ENCODE data around the gene RRP12.
A peak's percentile ranks its signal among the peaks of the same experiment; 100 is the strongest.
"Not testable (repeated sequence)": the region's sequence is repeated elsewhere in the genome, so short reads cannot be mapped to it uniquely, and the experiment has no call there.

The RRP12 gene

DNA sequence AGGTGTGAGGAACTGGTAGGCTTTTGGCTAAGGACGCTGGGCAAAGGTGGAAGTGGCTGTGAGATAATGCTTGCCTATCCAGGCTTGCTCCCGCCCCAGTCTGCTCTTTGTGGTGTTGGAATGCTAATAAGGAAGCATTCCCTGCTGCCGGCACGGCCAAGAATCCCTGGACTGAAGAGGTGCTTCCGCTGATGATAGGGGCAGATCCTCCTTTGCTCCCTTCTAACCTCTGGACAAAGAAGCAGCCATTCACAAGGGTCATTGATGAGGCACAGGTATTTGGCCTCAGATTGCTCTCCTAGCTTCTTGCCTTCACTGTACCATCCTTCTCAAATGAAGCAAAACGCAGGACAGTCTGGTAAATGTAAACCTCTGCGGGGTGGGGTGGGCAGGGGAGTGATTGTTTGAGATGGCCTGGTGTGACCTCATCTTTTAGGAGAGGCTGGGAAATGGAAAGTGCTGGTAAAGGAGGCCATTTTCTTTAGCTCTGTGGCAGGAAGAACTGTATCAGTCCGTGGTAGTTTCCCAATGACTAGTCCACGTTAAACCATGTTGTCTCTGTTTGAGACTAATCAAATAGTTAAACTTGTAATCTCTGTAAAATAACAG lies 26.5 kb upstream of the RRP12 start:
- DNase-seq (ENCODE audit: low spot score in 2 of 2) = no peak
- H3K27me3 Mint-ChIP-seq = no peaks in the 10 kb centered on the region
- peaks cover 45% of the 10 kb centered on the region for H3K36me3 Mint-ChIP-seq (ENCODE audit: insufficient read depth)
- ATAC-seq (replicated peaks; ENCODE audit: extremely low read depth, poor library complexity, severe bottlenecking) = no peak
- no peaks in the 10 kb centered on the region for H3K9me3 Mint-ChIP-seq
- H3K4me1 Mint-ChIP-seq = peaks cover 30% of the 10 kb centered on the region
- peak overlapping the region; percentile 55 for H3K27ac Mint-ChIP-seq (ENCODE audit: low read depth)
- H3K4me3 Mint-ChIP-seq = peak overlapping the region; percentile 88

DNA sequence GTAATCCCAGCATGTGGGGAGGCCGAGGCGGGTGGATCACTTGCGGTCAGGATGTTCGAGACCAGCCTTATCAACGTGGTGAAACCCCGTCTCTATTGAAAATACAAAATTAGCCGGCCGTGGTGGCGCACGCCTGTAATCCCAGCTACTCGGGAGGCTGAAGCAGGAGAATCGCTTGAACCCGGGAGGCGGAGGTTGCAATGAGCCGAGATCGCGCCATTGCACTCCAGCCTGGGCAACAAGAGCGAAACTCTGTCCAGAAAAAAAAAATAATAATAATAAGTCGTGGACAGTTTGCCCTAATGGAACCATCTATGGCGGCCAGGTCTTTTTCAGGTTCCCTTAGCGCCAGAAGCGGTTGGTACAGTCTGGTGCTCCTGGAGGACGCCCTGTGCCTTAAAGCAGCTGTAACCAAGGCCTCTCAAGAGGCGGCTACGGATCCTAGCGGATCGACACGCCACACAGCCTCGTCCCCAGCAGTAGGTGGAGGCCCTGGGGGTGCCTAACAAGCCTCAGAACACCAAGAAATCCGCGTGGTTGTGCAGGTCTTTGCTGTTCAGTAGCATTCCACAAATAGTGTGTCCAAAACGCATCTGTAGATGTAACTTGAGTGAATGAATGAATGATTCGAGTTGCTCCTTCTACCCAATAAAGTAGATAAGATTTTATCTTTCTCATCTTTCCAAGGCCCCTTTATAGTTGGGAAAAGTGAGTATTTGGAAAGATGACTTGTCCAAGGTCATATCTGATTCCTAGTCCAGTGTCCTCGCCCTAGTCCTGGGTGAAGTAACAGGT lies 25.8 kb upstream of the RRP12 start:
- Mint-ChIP-seq H3K27me3 (no peaks in the 10 kb centered on the region), H3K9me3 (no peaks in the 10 kb centered on the region), H3K4me1 (peaks cover 30% of the 10 kb centered on the region), H3K4me3 (peak overlapping the region; percentile 88), H3K27ac (ENCODE audit: low read depth) (peak overlapping the region; percentile 95), H3K36me3 (ENCODE audit: insufficient read depth) (peaks cover 42% of the 10 kb centered on the region)
- ATAC-seq (replicated peaks; ENCODE audit: extremely low read depth, poor library complexity, severe bottlenecking) (no peak), DNase-seq (ENCODE audit: low spot score in 2 of 2) (no peak)

DNA sequence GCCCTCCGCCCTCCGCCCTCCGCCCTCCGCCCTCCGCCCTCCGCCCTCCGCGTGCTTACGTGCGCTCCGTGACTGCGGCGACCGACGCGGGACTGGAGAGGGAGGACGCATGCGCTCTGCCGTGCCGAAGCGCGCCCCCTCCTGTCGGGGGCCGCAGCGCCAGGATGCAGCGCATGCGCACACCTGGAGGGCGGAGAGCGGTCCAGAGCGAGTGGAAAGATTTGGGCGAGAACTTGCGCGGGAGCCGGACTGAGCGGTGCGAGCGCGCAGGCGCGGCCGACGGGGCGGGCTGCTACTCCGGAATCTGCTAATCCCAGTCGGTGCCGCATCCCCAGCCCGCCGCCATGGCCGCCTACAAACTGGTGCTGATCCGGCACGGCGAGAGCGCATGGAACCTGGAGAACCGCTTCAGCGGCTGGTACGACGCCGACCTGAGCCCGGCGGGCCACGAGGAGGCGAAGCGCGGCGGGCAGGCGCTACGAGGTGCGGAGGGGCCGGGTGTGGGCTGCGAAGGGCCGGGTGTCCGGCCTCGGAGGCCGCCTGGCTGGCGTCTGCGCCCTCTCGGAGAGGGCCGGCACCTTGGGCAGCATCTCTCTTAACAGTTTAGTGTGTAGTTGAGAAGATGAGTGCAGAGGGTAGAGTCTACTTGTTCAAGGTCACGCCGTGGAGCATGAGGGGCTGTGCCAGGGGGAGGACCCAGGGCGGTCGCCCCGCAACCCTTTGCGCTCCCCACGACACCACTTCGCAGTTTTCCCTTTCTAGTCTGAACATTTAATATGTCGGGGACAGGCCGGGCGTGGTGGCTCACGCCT lies 25.0 kb upstream of the RRP12 start, which contains the start of gene PGAM1:
TSS of gene PGAM1 (plus strand) at position 228 of the 812 bp plus-strand sequence. CDS start at position 345, 117 bp downstream.
- Mint-ChIP-seq H3K27ac (ENCODE audit: low read depth) (peak within 1 kb of the TSS; percentile 95), H3K9me3 (no peaks in the 10 kb centered on the region), H3K27me3 (no peaks in the 10 kb centered on the region), H3K36me3 (ENCODE audit: insufficient read depth) (peaks cover 35% of the 10 kb centered on the region), H3K4me3 (peak within 1 kb of the TSS; percentile 88), H3K4me1 (peaks cover 30% of the 10 kb centered on the region)
- peak; percentile 85 for ATAC-seq (replicated peaks; ENCODE audit: extremely low read depth, poor library complexity, severe bottlenecking)
- peak; percentile 90 to 94 for DNase-seq (ENCODE audit: low spot score in 2 of 2)

DNA sequence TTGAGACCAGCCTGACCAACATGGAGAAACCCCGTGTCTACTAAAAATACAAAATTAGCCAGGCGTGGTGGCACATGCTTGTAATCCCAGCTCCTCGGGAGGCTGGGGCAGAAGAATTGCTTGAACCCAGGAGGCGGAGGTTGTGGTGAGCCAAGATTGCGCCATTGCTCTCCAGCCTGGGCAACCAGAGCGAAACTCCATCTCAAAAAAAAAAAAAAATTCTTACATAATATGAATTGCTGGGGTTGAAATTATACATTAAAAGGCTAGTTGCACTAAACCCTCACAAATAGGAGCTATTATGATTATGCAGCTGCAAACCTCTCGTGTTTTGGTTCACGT lies 22.6 kb upstream of the RRP12 start:
- not testable (repeated sequence) for H3K27me3 Mint-ChIP-seq; ATAC-seq (replicated peaks; ENCODE audit: extremely low read depth, poor library complexity, severe bottlenecking); H3K27ac Mint-ChIP-seq (ENCODE audit: low read depth); H3K4me3 Mint-ChIP-seq; DNase-seq (ENCODE audit: low spot score in 2 of 2); H3K9me3 Mint-ChIP-seq
- peaks cover 39% of the 10 kb centered on the region for H3K4me1 Mint-ChIP-seq
- H3K36me3 Mint-ChIP-seq (ENCODE audit: insufficient read depth) = peaks cover 20% of the 10 kb centered on the region

DNA sequence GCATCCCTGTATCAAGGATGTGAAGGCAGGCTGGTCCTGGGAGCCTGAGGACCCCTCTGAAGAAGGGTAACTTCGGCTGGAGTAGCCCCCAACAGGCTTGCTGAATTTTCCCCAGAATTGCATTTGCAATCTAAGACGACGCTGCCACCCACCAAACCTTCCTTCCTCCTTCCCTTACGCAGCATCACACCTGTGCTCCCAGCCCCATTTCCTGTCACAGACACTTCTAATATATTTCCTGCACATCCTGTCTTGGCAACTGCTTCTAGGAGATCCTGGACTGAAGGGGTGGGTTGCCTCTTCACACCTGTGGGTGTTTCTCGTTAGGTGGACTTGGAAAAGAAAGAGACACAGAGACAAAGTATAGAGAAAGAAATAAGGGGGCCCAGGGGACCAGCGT lies 15.4 kb upstream of the RRP12 start:
- peaks cover 11% of the 10 kb centered on the region for H3K36me3 Mint-ChIP-seq (ENCODE audit: insufficient read depth)
- H3K27me3 Mint-ChIP-seq = no peaks in the 10 kb centered on the region
- peaks cover 44% of the 10 kb centered on the region for H3K4me1 Mint-ChIP-seq
- no peaks in the 10 kb centered on the region for H3K9me3 Mint-ChIP-seq
- peak overlapping the region; percentile 3 for H3K4me3 Mint-ChIP-seq
- peak overlapping the region; percentile 16 for H3K27ac Mint-ChIP-seq (ENCODE audit: low read depth)
- ATAC-seq (replicated peaks; ENCODE audit: extremely low read depth, poor library complexity, severe bottlenecking) (no peak), DNase-seq (ENCODE audit: low spot score in 2 of 2) (no peak)

DNA sequence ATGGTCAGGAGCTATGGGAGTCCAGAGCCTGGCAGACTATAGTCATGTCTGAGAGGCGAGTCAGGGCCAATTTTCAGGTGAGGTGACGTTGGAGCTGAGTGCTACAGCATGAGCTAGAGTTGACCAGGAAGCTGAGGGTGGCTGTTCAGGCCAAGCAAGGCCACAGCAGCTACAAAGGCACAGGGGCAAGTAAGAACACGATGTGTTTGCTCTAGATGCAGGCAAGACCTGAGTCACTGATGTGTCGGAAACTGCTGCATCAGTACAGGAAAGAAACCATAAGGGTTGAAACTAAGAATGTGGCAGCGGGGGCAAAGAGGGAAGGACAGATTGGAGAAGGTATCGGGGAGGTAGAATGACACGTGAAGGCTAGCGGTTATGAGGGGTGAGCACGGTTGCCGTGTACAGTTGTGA lies 11.8 kb upstream of the RRP12 start:
- no peaks in the 10 kb centered on the region for H3K27me3 Mint-ChIP-seq
- H3K36me3 Mint-ChIP-seq (ENCODE audit: insufficient read depth) = peaks cover 8% of the 10 kb centered on the region
- peaks cover 28% of the 10 kb centered on the region for H3K4me1 Mint-ChIP-seq
- H3K4me3 Mint-ChIP-seq = peak overlapping the region; percentile 28
- ATAC-seq (replicated peaks; ENCODE audit: extremely low read depth, poor library complexity, severe bottlenecking) (no peak), DNase-seq (ENCODE audit: low spot score in 2 of 2) (no peak)
- no peaks in the 10 kb centered on the region for H3K9me3 Mint-ChIP-seq
- H3K27ac Mint-ChIP-seq (ENCODE audit: low read depth) = peak overlapping the region; percentile 82

DNA sequence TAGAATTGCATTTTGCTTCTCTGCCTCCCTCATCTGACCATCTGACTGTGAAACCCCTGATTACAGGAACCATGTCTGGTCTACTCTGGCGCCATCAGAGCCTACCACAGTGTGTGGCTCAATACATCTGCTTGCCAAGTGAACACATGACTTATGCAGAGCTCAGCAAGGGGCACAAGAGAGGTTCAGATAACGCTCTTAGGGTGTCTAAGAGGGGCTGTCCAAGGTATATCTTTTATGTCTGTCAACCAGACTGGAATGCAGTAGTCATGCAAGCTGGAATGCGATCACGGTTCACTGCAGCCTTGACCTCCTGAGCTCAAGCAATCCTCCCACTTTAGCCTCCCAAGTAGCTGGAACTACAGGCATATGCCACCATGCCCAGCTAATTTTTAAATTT lies 10.3 kb upstream of the RRP12 start:
- Mint-ChIP-seq H3K27me3 (no peaks in the 10 kb centered on the region), H3K4me3 (no peak overlapping the region), H3K36me3 (ENCODE audit: insufficient read depth) (peaks cover 7% of the 10 kb centered on the region), H3K27ac (ENCODE audit: low read depth) (no peak overlapping the region), H3K9me3 (no peaks in the 10 kb centered on the region), H3K4me1 (peaks cover 28% of the 10 kb centered on the region)
- ATAC-seq (replicated peaks; ENCODE audit: extremely low read depth, poor library complexity, severe bottlenecking) (no peak), DNase-seq (ENCODE audit: low spot score in 2 of 2) (no peak)

DNA sequence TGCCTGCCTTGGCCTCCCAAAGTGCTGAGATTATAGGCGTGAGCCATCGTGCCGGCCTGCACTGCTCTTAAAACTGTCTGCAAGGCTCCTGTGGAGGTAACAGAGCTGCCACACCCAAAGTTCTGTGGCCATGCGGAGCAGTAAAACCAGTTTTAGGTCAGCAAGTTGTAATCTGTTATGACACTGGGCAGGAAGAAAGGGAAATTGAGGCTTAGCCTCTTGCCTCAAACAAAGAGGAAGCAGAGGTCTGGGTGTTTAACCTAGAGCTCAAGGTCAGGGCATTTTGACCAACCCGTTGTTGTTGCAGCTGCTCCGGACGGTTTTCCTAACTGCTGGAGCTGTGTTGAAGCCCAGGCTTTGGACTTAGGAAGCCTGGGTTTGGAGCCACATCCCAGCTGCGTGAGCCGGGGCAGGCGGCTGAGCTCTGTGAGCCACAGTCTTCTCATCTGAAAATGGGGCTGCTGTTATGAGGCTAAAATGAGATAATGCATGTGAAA lies 7.4 kb upstream of the RRP12 start:
- no peak for DNase-seq (ENCODE audit: low spot score in 2 of 2)
- Mint-ChIP-seq H3K4me1 (peaks cover 14% of the 10 kb centered on the region), H3K27me3 (no peaks in the 10 kb centered on the region), H3K27ac (ENCODE audit: low read depth) (no peak overlapping the region), H3K36me3 (ENCODE audit: insufficient read depth) (no peaks in the 10 kb centered on the region), H3K4me3 (no peak overlapping the region), H3K9me3 (no peaks in the 10 kb centered on the region)
- no peak for ATAC-seq (replicated peaks; ENCODE audit: extremely low read depth, poor library complexity, severe bottlenecking)

DNA sequence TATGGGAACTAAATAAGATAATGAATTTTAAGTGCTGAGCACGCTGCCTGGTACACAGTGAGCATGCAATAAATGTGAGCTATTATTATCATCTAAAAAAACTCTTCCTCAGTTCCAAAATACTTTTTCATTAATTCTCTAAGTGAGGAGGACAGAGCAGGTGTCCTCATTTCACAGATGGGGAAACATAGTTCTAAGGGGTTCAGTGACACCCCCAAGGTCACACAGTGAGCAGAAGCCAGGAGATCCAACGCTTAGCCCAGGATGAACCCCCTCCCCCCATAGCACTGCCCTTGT lies 6.8 kb upstream of the RRP12 start:
- Mint-ChIP-seq H3K27ac (ENCODE audit: low read depth) (no peak overlapping the region), H3K9me3 (no peaks in the 10 kb centered on the region), H3K27me3 (no peaks in the 10 kb centered on the region), H3K4me1 (peaks cover 9% of the 10 kb centered on the region), H3K4me3 (peak overlapping the region; percentile 43), H3K36me3 (ENCODE audit: insufficient read depth) (no peaks in the 10 kb centered on the region)
- ATAC-seq (replicated peaks; ENCODE audit: extremely low read depth, poor library complexity, severe bottlenecking) = no peak
- no peak for DNase-seq (ENCODE audit: low spot score in 2 of 2)

DNA sequence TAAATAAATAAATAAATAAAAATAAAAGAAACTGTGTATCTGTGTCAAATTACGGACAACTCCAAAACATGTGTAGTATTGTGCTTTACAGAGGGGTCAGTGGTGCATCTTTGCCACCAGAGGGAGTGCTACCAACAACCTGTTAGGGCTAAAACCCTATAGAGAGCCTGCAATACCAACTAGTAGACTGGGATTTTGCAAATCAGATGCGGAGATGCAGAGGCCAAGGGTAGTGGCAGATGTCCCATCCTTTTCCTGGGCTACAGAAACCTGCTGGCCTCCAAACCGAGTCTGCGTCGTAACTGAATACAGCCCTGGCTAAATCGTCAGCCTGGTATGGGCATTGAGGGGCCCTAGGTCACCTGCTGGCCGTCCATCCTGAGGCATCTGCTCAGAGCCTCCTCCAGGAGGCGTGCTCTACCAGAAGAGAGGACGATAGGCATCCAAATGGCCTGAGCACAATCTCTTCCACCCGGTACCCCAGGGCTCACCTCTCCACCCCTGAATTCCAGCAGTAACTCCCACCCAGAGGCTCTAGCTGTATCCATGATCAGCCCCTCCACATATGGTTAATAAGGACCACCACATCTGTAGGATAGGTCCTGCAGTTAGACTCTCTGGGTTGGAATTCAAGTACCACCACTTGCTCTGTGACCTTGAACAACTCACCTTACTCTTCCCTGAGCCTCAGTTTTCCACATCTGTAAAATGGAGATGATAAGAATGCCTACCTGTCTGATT lies 6.2 kb upstream of the RRP12 start:
- no peaks in the 10 kb centered on the region for H3K36me3 Mint-ChIP-seq (ENCODE audit: insufficient read depth)
- H3K4me3 Mint-ChIP-seq = peak overlapping the region; percentile 43
- peaks cover 7% of the 10 kb centered on the region for H3K4me1 Mint-ChIP-seq
- no peaks in the 10 kb centered on the region for H3K9me3 Mint-ChIP-seq
- H3K27ac Mint-ChIP-seq (ENCODE audit: low read depth) = peak overlapping the region; percentile 8
- no peaks in the 10 kb centered on the region for H3K27me3 Mint-ChIP-seq
- ATAC-seq (replicated peaks; ENCODE audit: extremely low read depth, poor library complexity, severe bottlenecking) = peak; percentile 99
- peak; percentile 54 to 56 for DNase-seq (ENCODE audit: low spot score in 2 of 2)

DNA sequence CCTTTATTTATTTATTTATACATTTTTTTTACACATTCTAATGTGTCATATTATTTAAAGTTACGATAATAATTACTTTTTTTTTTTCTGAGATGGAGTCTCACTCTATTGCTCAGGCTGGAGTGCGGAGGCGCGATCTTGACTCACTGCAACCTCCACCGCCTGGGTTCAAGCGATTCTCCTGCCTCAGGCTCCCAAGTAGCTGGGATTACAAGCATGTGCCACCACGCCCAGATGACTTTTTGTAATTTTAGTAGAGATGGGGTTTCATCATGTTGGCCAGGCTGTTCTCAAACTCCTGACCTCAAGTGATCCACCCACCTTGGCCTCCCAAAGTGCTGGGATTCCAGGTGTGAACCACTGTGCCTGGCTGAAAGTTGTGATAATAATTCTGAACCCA lies 5.3 kb upstream of the RRP12 start:
- not testable (repeated sequence) for H3K27ac Mint-ChIP-seq (ENCODE audit: low read depth); H3K4me1 Mint-ChIP-seq; ATAC-seq (replicated peaks; ENCODE audit: extremely low read depth, poor library complexity, severe bottlenecking); H3K9me3 Mint-ChIP-seq; H3K4me3 Mint-ChIP-seq; H3K36me3 Mint-ChIP-seq (ENCODE audit: insufficient read depth); DNase-seq (ENCODE audit: low spot score in 2 of 2); H3K27me3 Mint-ChIP-seq

DNA sequence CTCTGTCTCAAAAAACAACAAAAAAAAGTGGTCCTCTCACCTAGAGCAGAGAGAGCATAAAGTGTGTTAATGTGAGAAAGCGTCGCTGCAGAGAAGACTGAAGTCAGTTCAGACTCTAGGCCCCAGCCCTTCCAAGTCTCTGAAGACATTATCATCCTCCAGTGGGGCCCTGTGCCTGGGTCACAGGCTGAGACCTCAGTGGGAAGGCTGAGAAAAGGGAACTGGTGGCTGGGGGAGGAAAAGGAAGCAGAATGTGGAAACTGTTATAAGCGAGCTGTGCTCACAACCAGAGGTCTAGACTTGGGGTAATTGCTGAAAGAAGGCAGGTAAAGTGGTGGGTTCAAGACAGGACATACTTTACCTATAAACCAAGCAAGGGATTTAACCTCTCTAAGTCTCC lies 4.9 kb upstream of the RRP12 start:
- no peak for ATAC-seq (replicated peaks; ENCODE audit: extremely low read depth, poor library complexity, severe bottlenecking)
- Mint-ChIP-seq H3K27ac (ENCODE audit: low read depth) (no peak overlapping the region), H3K36me3 (ENCODE audit: insufficient read depth) (peaks cover 4% of the 10 kb centered on the region)

More for the DNA sequence above, 4.9 kb upstream of the RRP12 start:
- Mint-ChIP-seq H3K4me3 (no peak overlapping the region), H3K9me3 (no peaks in the 10 kb centered on the region), H3K27me3 (no peaks in the 10 kb centered on the region), H3K4me1 (peaks cover 7% of the 10 kb centered on the region)
- no peak for DNase-seq (ENCODE audit: low spot score in 2 of 2)

Measured in central memory CD8-positive, alpha-beta T cell (primary cell).